ENCODE results near the gene GID8. TPM values are rescaled to one million over a fixed set of nuclear protein-coding genes. Genes with fewer than 3 reads are reported as not detected.

GID8 gene
- total RNA-seq, 4 donors from 2014 or later, result 22.4 to 30.1 (median 25.6) TPM

- peaks cover 0 to 20% (median 2%) of the 10 kb centered on the region in 4 donors for H3K36me3 ChIP-seq
- H3K27me3 ChIP-seq, result no peaks in the 10 kb centered on the region
- H3K9me3 ChIP-seq, result no peaks in the 10 kb centered on the region
- no peak for DNase-seq (ENCODE audit: extremely low spot score)
- peaks cover 28 to 32% (median 31%) of the 10 kb centered on the region in 4 donors for H3K4me1 ChIP-seq
- no peak overlapping the region for H3K4me3 ChIP-seq
- TF ChIP-seq POLR2A (IDR thresholded peaks at IDR 0.05; ENCODE audit: low read depth), result no peak
- WGBS, result 74% methylated on average over 13 of the region's 23 CpGs
- no peak overlapping the region for H3K27ac ChIP-seq (replicated peaks in 1 of 4)
- intact Hi-C loops (cut with DNase I), result loop anchor here (10.0 kb wide), 1 partner anchor 259 kb away; the partner anchor contains the start of gene YTHDF1
These were observed 17.8 kb downstream of the GID8 start for GRCh38 chr20:62955519-62956386.

GRCh38 chr20:62956387-62957135 is 18.6 kb downstream of the GID8 start:
- TF ChIP-seq POLR2AphosphoS5 (IDR thresholded peaks at IDR 0.05), result no peak
- TF ChIP-seq CTCF (IDR thresholded peaks at IDR 0.05), result no peak
- TF ChIP-seq EP300 (IDR thresholded peaks at IDR 0.05), result no peak
- DNase-seq (ENCODE audit: extremely low spot score), result no peak
- 85% methylated on average over 12 of the region's 25 CpGs for WGBS
- peaks cover 0 to 18% (median 0%) of the 10 kb centered on the region in 4 donors for H3K36me3 ChIP-seq
- no peaks in the 10 kb centered on the region for H3K9me3 ChIP-seq
- no peaks in the 10 kb centered on the region for H3K27me3 ChIP-seq
- no peak overlapping the region for H3K4me3 ChIP-seq
- peaks cover 28 to 32% (median 31%) of the 10 kb centered on the region in 4 donors for H3K4me1 ChIP-seq
- H3K27ac ChIP-seq (replicated peaks in 1 of 4), result no peak overlapping the region
- intact Hi-C loops (cut with DNase I), result loop anchor here (10.0 kb wide), 1 partner anchor 258 kb away; the partner anchor contains the start of gene YTHDF1

- Histone ChIP-seq H3K4me3 (no peak overlapping the region), H3K9me3 (no peaks in the 10 kb centered on the region), H3K27me3 (no peaks in the 10 kb centered on the region), H3K36me3 (peaks cover 0 to 21% (median under 1%) of the 10 kb centered on the region in 4 donors), H3K27ac (replicated peaks in 1 of 4) (no peak overlapping the region), H3K4me1 (peaks cover 23 to 25% (median 24%) of the 10 kb centered on the region in 4 donors)
- 92% methylated on average over 33 of the region's 36 CpGs for WGBS
- no peak for DNase-seq (ENCODE audit: extremely low spot score)
- no peak for TF ChIP-seq EP300 (IDR thresholded peaks at IDR 0.05)
- TF ChIP-seq POLR2A (IDR thresholded peaks at IDR 0.05; ENCODE audit: low read depth), result no peak
- intact Hi-C loops (cut with DNase I), result loop anchor here (10.0 kb wide), 1 partner anchor 257 kb away; the partner anchor contains the start of gene YTHDF1
These were observed 19.5 kb downstream of the GID8 start for GRCh38 chr20:62957136-62958117.

- no peak for DNase-seq (ENCODE audit: extremely low spot score)
- no peak for TF ChIP-seq POLR2AphosphoS5 (IDR thresholded peaks at IDR 0.05)
These were observed 20.6 kb downstream of the GID8 start for GRCh38 chr20:62958388-62959100.

GRCh38 chr20:62959101-62959971 is 21.4 kb downstream of the GID8 start:
- DNase-seq (ENCODE audit: extremely low spot score), result no peak
- Histone ChIP-seq H3K27me3 (no peaks in the 10 kb centered on the region), H3K4me3 (no peak overlapping the region), H3K36me3 (peaks cover 0 to 40% (median 10%) of the 10 kb centered on the region in 4 donors), H3K4me1 (peaks cover 5 to 6% (median 5%) of the 10 kb centered on the region in 4 donors), H3K27ac (replicated peaks in 1 of 4) (no peak overlapping the region), H3K9me3 (no peaks in the 10 kb centered on the region)
- TF ChIP-seq POLR2A (IDR thresholded peaks at IDR 0.05; ENCODE audit: low read depth), result no peak
- intact Hi-C loops (cut with DNase I), result loop anchor here (10.0 kb wide), 1 partner anchor 255 kb away; the partner anchor contains the start of gene YTHDF1
- WGBS, result 69% methylated on average over 23 of the region's 43 CpGs

More at GRCh38 chr20:62958388-62959100, 20.6 kb downstream of the GID8 start:
- 80% methylated on average over 8 of the region's 10 CpGs for WGBS
- no peaks in the 10 kb centered on the region for H3K27me3 ChIP-seq
- H3K27ac ChIP-seq (replicated peaks in 1 of 4), result no peak overlapping the region
- H3K9me3 ChIP-seq, result no peaks in the 10 kb centered on the region
- intact Hi-C loops (cut with DNase I), result loop anchor here (10.0 kb wide), 1 partner anchor 256 kb away; the partner anchor contains the start of gene YTHDF1
- H3K4me1 ChIP-seq, result peaks cover 11 to 14% (median 13%) of the 10 kb centered on the region in 4 donors
- peaks cover 0 to 32% (median 6%) of the 10 kb centered on the region in 4 donors for H3K36me3 ChIP-seq
- H3K4me3 ChIP-seq, result no peak overlapping the region

Measured in esophagus muscularis mucosa (tissue), 4 donors.